PFSK-1 (cell line): Measurements from ENCODE around the gene LTBP1.

Experiments
- POLR2AphosphoS5 ChIP-seq: IDR thresholded peaks from 2 replicates; pipeline ENCODE4 v1.6.1; 2012; ENCODE audit warnings: low read depth, mild to moderate bottlenecking, control low read depth, low read length, moderate library complexity
- REST ChIP-seq, 2 experiments: IDR thresholded peaks; 2 replicates each; pipeline versions ENCODE4 v1.6.1 to v1.8.0; 2011 to 2012; ENCODE audit warnings: low read depth in 2 of 2, low read length in 2 of 2, control low read depth in 1 of 2, inconsistent platforms in 1 of 2, mild to moderate bottlenecking in 1 of 2, moderate library complexity in 1 of 2; ENCODE audit not compliant: insufficient read depth in 1 of 2
- SIN3A ChIP-seq: IDR thresholded peaks from 2 replicates; pipeline ENCODE4 v1.6.1; 2012; ENCODE audit warnings: mild to moderate bottlenecking, low read length, moderate library complexity, borderline replicate concordance; ENCODE audit not compliant: insufficient read depth
- TAF1 ChIP-seq: IDR thresholded peaks from 2 replicates; pipeline ENCODE4 v1.6.1; 2012; ENCODE audit warnings: low read length, control low read depth, borderline replicate concordance; ENCODE audit not compliant: insufficient read depth

- no peak for TF ChIP-seq SIN3A
- no peak for TF ChIP-seq POLR2AphosphoS5
- no peak for TF ChIP-seq TAF1
- TF ChIP-seq REST (IDR thresholded peaks at IDR 0.05; ENCODE audit: insufficient read depth in 1 of 2, low read depth in 2 of 2, low read length in 2 of 2) = no peak
Observed at GRCh38 chr2:33085646-33086045, 138.9 kb downstream of the LTBP1 start.
